GM19239 (cell line): ENCODE measurements around the gene SYTL3.
"Not testable (repeated sequence)": the region's sequence is repeated elsewhere in the genome, so short reads cannot be mapped to it uniquely, and the experiment has no call there.

Experiments
- DNase-seq: peaks from one replicate; pipeline ENCODE4 v3.0.0; 2011; ENCODE audit warnings: low spot score; ENCODE audit not compliant: insufficient read length
- FAIRE-seq: peaks from 2 replicates; lab custom pipeline; 2011; peaks lifted over from hg19 to GRCh38; lab: Jason Lieb, UNC

Gene SYTL3

DNA sequence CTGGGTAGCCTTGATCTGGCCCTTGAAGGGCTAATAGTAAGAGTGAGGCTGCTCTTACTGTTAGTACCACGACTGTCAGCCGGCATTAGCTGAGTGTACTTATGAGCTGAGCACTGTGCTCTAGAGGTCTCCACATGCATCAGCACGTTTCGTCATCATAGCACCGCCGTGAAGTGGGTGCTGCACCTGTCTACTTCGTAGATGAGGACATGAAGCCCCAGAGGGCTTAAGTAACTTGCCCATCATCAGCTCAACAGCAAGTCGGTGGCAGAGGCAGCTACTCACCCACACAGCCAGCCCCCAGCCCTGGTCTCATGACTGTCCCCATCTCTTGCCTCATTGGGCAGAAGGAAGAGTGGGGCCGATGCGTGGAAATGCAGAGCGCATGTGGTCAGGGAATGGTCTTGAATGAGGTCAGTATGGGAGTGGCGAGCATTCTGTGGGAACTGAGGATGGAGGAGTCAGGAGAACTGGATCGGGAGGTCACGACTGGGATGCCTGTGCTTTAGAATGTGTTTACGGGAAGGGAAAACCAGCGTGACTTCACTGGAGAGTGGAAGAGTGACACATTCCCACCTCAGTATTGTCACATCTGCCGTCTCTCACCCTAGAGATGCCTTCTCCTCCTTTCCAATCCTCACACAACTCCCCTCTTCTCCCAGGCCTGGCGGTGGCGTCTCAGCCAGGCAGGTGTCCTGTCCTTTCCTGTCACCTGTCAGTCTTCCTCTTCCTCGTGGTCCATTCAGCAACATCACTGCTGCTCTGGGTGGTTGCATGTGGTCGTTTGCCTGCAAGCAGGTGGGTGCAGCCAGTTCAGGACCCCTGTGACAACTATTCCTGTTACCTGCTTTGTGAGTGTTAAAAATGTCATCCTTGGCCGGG lies 6.0 kb downstream of the SYTL3 start:
- no peak for FAIRE-seq

DNA sequence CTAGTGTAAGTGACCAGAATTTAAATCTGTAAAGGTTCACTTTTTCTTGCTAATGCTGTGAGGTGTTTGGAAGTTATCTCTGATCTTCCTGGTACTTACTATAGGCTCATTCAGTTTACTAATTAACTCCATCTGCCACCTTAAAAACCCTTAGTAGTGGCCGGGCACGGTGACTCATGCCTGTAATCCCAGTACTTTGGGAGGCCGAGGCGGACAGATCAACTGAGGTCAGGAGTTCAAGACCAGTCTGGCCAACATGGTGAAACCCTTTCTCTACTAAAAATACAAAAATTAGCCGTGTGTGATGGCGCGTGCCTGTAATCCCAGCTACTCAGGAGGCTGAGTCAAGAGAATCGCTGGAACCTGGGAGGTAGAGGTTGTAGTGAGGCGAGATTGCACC lies 7.1 kb downstream of the SYTL3 start:
- FAIRE-seq, DNase-seq: not testable (repeated sequence)

More for the DNA sequence above, 6.0 kb downstream of the SYTL3 start:
- DNase-seq, result no peak

- FAIRE-seq, result peak; percentile 47
- DNase-seq, result peak; percentile 37
These were observed 10.5 kb downstream of the SYTL3 start for GRCh38 chr6:158660333-158660754.

- FAIRE-seq (no peak), DNase-seq (no peak)
These were observed 11.4 kb downstream of the SYTL3 start for GRCh38 chr6:158661156-158661685.

- no peak for DNase-seq
These were observed 12.7 kb downstream of the SYTL3 start for GRCh38 chr6:158662607-158662953.

GRCh38 chr6:158662954-158663624 lies 13.2 kb downstream of the SYTL3 start:
- FAIRE-seq (no peak), DNase-seq (no peak)

More at GRCh38 chr6:158662607-158662953, 12.7 kb downstream of the SYTL3 start:
- FAIRE-seq, result no peak

DNA sequence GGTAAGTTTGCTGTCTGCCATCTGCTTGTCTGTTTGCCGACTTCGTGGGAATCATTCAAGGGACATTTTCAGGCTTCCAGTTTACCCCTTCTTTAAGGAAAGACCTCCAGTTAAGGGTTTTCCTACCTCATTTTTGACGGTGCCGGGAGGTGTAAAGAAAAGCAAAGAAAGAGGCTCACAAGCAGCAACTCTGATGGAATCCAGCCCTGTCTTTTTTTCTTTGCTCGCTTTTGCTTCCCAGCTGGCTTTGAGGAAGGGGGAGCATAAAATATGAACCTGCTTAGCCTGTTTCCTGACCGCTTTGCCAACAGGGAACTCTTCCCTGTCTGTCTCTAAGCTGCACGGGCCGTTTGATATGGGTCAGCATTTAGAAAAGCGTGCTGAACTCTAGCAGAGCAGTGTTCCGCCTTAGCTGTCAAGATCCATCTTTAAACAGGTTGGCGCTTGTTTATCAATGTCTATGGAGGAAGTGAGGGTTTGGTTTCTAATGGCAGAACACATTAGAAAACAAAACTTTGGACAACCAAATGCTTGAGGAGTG lies 13.8 kb downstream of the SYTL3 start:
- FAIRE-seq, result no peak

DNA sequence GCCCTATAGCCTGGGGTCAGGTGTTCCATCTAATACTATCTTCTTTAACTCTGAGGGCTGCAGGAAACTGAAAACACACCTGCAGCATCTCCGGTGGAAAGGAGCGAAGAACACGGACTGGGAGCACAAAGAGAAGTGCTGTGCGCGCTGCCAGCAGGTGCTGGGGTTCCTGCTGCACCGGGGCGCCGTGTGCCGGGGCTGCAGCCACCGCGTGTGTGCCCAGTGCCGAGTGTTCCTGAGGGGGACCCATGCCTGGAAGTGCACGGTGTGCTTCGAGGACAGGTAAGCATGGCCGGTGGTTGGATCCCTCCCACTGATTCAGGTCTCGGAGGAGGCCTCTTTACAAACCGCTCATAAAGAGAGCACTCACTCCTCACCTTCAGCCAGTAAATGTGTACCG lies 15.5 kb downstream of the SYTL3 start:
- FAIRE-seq, result no peak
- no peak for DNase-seq

More for the DNA sequence above, 13.8 kb downstream of the SYTL3 start:
- no peak for DNase-seq

GRCh38 chr6:158666628-158667359 lies 16.9 kb downstream of the SYTL3 start:
- FAIRE-seq, result no peak

GRCh38 chr6:158667360-158667981 lies 17.6 kb downstream of the SYTL3 start:
- DNase-seq (no peak), FAIRE-seq (no peak)

More at GRCh38 chr6:158666628-158667359, 16.9 kb downstream of the SYTL3 start:
- no peak for DNase-seq

DNA sequence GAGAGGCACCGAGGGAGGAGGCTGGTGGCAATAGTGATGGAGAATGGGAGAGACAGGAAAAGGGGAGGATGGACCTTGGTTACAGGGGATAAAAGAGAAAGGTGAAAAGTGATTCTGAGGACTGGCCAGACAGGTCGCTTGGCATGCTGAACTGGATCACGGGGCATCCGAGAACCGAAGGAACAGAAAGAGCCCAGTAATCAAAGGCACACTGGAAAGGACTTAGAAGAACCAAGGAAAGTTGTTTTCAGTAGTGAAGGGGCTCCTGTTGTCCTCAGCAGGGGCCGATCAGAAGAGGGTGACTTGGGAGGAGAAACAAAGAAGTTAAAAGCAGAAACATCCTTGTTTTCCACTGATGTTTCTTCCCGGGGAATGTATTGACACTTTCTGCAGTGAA lies 18.9 kb downstream of the SYTL3 start:
- no peak for DNase-seq
- no peak for FAIRE-seq

- no peak for FAIRE-seq
- no peak for DNase-seq
These were observed 19.5 kb downstream of the SYTL3 start for GRCh38 chr6:158669145-158670035.

GRCh38 chr6:158672119-158672518 lies 22.3 kb downstream of the SYTL3 start:
- not testable (repeated sequence) for DNase-seq, FAIRE-seq

DNA sequence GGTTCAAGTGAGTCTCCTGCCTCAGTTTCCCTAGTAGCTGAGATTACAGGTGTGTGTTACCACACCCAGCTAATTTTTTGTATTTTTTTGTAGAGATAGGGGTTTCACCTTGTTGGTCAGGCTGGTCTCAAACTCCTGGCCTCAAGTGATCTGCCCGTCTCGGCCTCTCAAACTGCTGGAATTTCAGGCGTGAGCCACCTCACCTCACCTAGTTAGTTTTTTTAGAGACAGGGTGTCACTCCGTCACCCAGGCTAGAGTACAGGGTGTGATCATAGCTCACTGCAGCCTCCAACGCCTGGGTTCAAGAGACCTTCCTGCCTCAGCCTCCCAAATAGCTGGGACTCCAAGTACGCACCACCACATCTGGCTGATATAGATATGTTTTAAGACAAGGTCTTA lies 22.9 kb downstream of the SYTL3 start:
- FAIRE-seq (no peak), DNase-seq (no peak)

GRCh38 chr6:158674342-158675131 lies 24.7 kb downstream of the SYTL3 start:
- DNase-seq (no peak), FAIRE-seq (no peak)

GRCh38 chr6:158677094-158677493 lies 27.2 kb downstream of the SYTL3 start:
- FAIRE-seq, DNase-seq: not testable (repeated sequence)

GRCh38 chr6:158677906-158678578 lies 28.2 kb downstream of the SYTL3 start:
- DNase-seq (no peak), FAIRE-seq (no peak)
